Liver (tissue), 9 donors: ENCODE data around the gene NUDT1. TPM values are rescaled to one million over a fixed set of nuclear protein-coding genes. Genes with fewer than 3 reads are reported as not detected.

ENCODE experiments used
- DNase-seq: peaks from one replicate; pipeline ENCODE4 v3.0.0-alpha.2; 2017; ENCODE audit warnings: low spot score
- H3K27ac ChIP-seq, 2 donors: one replicate each; pipeline ENCODE4 v1.7.0; 2013; ENCODE audit warnings: inconsistent platforms in 2 of 2, low read length in 2 of 2, control low read depth in 1 of 2, low read depth in 1 of 2, mild to moderate bottlenecking in 1 of 2
- H3K27me3 ChIP-seq, 4 donors: one replicate each; pipeline versions ENCODE4 v1.6.1 to v1.7.0; 2013; ENCODE audit warnings: low read length in 3 of 4, inconsistent platforms in 1 of 4, mild to moderate bottlenecking in 1 of 4, moderate library complexity in 1 of 4; ENCODE audit not compliant: control insufficient read depth in 4 of 4, insufficient read depth in 4 of 4
- H3K36me3 ChIP-seq, 4 donors: one replicate each; pipeline versions ENCODE4 v1.6.1 to v1.7.0; 2013; ENCODE audit warnings: low read length in 3 of 4, mild to moderate bottlenecking in 3 of 4, low read depth in 1 of 4, moderate library complexity in 1 of 4; ENCODE audit not compliant: control insufficient read depth in 4 of 4, insufficient read depth in 3 of 4
- H3K4me1 ChIP-seq, 4 donors: one replicate each; pipeline versions ENCODE4 v1.6.1 to v1.7.0; 2013; ENCODE audit warnings: low read length in 3 of 4, mild to moderate bottlenecking in 3 of 4, moderate library complexity in 1 of 4; ENCODE audit not compliant: control insufficient read depth in 4 of 4, insufficient read depth in 4 of 4
- H3K4me3 ChIP-seq, 3 donors: one replicate each; pipeline versions ENCODE4 v1.6.1 to v1.7.0; 2013; ENCODE audit warnings: low read length in 3 of 3, control low read depth in 1 of 3, low read depth in 1 of 3, mild to moderate bottlenecking in 1 of 3
- H3K9ac ChIP-seq, 2 donors: one replicate each; pipeline ENCODE4 v1.7.0; 2013; ENCODE audit warnings: low read length in 2 of 2, mild to moderate bottlenecking in 2 of 2, moderate library complexity in 2 of 2, control low read depth in 1 of 2, low read depth in 1 of 2
- H3K9me3 ChIP-seq, 4 donors: one replicate each; pipeline versions ENCODE4 v1.6.1 to v1.7.0; 2013; ENCODE audit warnings: low read length in 3 of 4; ENCODE audit not compliant: control insufficient read depth in 4 of 4
- ATF3 ChIP-seq: IDR thresholded peaks from 2 replicates; pipeline ENCODE4 v1.6.1; 2016; ENCODE audit warnings: antibody characterized with exemption
- CTCF ChIP-seq: fragments of 150-350 bp; IDR thresholded peaks from 2 replicates; pipeline ENCODE4 v1.5.1; 2017; ENCODE audit warnings: improper control_type of control experiment, low read depth, low read length; ENCODE audit not compliant: missing input control
- EGR1 ChIP-seq, 2 donors: IDR thresholded peaks; 2 replicates each; pipeline ENCODE4 v1.6.1; 2016 to 2018; ENCODE audit warnings: antibody characterized with exemption in 2 of 2, low read depth in 2 of 2
- FOXA1 ChIP-seq: IDR thresholded peaks from 2 replicates; pipeline ENCODE4 v1.6.1; 2016; ENCODE audit warnings: antibody characterized with exemption
- FOXA2 ChIP-seq: IDR thresholded peaks from 2 replicates; pipeline ENCODE4 v1.6.1; 2016; ENCODE audit warnings: antibody characterized with exemption
- GABPA ChIP-seq, 2 donors: IDR thresholded peaks in 1 of 2; conservative IDR thresholded peaks in 1 of 2; 2 replicates each; pipeline ENCODE4 v1.6.1; 2016; ENCODE audit warnings: antibody characterized with exemption in 2 of 2, mild to moderate bottlenecking in 1 of 2, moderate library complexity in 1 of 2
- HNF4A ChIP-seq, 2 donors: conservative IDR thresholded peaks; 2 replicates each; pipeline ENCODE4 v1.6.1; 2016; ENCODE audit warnings: antibody characterized with exemption in 2 of 2, mild to moderate bottlenecking in 2 of 2
- HNF4G ChIP-seq: IDR thresholded peaks from 2 replicates; pipeline ENCODE4 v1.6.1; 2016; ENCODE audit warnings: antibody characterized with exemption
- MAX ChIP-seq: IDR thresholded peaks from 2 replicates; pipeline ENCODE4 v1.6.1; 2016; ENCODE audit warnings: antibody characterized with exemption
- NR2F2 ChIP-seq: IDR thresholded peaks from 2 replicates; pipeline ENCODE4 v1.6.1; 2016; ENCODE audit warnings: antibody characterized with exemption
- RAD21 ChIP-seq, 2 donors: IDR thresholded peaks; 2 replicates each; pipeline ENCODE4 v1.6.1; 2016; ENCODE audit warnings: antibody characterized with exemption in 2 of 2, mild to moderate bottlenecking in 2 of 2
- REST ChIP-seq: IDR thresholded peaks from 2 replicates; pipeline ENCODE4 v1.6.1; 2016; ENCODE audit warnings: antibody characterized with exemption, mild to moderate bottlenecking
- RXRA ChIP-seq, 2 donors: IDR thresholded peaks; 2 replicates each; pipeline ENCODE4 v1.6.1; 2017 to 2018; ENCODE audit warnings: antibody characterized with exemption in 2 of 2, mild to moderate bottlenecking in 1 of 2
- TAF1 ChIP-seq: conservative IDR thresholded peaks from 2 replicates; pipeline ENCODE4 v1.6.1; 2016; ENCODE audit warnings: antibody characterized with exemption, mild to moderate bottlenecking
- YY1 ChIP-seq: IDR thresholded peaks from 2 replicates; pipeline ENCODE4 v1.6.1; 2016; ENCODE audit warnings: antibody characterized with exemption, mild to moderate bottlenecking
- ZBTB33 ChIP-seq: IDR thresholded peaks from 2 replicates; pipeline ENCODE4 v1.6.1; 2016; ENCODE audit warnings: antibody characterized with exemption
- WGBS: extraction: QIAGEN DNeasy Blood & Tissue Kit; methylation state at CpG from one replicate; pipeline ENCODE4 v1.1.7; 2013; 5-methylcytosine and 5-hydroxymethylcytosine counted together
- polyA plus RNA-seq, 2 donors: library from polyadenylated mRNA; stranded (reverse) in 1 of 2; unstranded in 1 of 2; fragments of 200-250 nt in 1 of 2; fragments of >200 nt in 1 of 2; fragmentation: Nextera tagmentation in 1 of 2; extraction: Ambion mirVana in 1 of 2; gene quantifications; one replicate each; pipeline versions ENCODE4 v1.2.1 to v1.2.3, GENCODE V29; 2013 to 2015
- total RNA-seq, 2 donors: library from RNA; depleted of rRNA; stranded (reverse); fragments of >200 nt; gene quantifications; one replicate each; pipeline ENCODE4 v1.2.3, GENCODE V29; 2014
- donor health status: healthy.
- donor health status: healthy.
- donor health status: healthy.
- donor health status: healthy.
- donor health status: healthy.

NUDT1 gene
- total and polyA plus RNA-seq, 4 donors: 1.0 to 22.3 (median 3.1) TPM

GRCh38 chr7:2247141-2247995 is 5.3 kb downstream of the NUDT1 start (continued):
- TF ChIP-seq HNF4A (conservative IDR thresholded peaks at IDR 0.05): no peak
- TF ChIP-seq EGR1 (IDR thresholded peaks at IDR 0.05; ENCODE audit: low read depth in 2 of 2): no peak
- no peak for TF ChIP-seq TAF1
- no peak for TF ChIP-seq REST
- TF ChIP-seq RXRA (IDR thresholded peaks at IDR 0.05): no peak

- Histone ChIP-seq H3K27ac (no peak overlapping the region), H3K4me1 (no peaks in the 10 kb centered on the region), H3K9ac (no peak overlapping the region), H3K27me3 (no peaks in the 10 kb centered on the region), H3K9me3 (no peaks in the 10 kb centered on the region), H3K4me3 (no peak overlapping the region), H3K36me3 (peaks cover 0 to 2% (median under 1%) of the 10 kb centered on the region in 4 donors)
- no peak for DNase-seq
- TF ChIP-seq HNF4A (conservative IDR thresholded peaks at IDR 0.05) (no peak), MAX (no peak), ATF3 (no peak), NR2F2 (no peak), FOXA2 (no peak), YY1 (no peak), RAD21 (IDR thresholded peaks at IDR 0.05) (no peak), REST (no peak), GABPA (IDR thresholded peaks at IDR 0.05 in 1 of 2, conservative IDR thresholded peaks at IDR 0.05 in 1 of 2) (no peak), RXRA (IDR thresholded peaks at IDR 0.05) (no peak), TAF1 (no peak), FOXA1 (no peak), EGR1 (IDR thresholded peaks at IDR 0.05; ENCODE audit: low read depth in 2 of 2) (no peak), HNF4G (no peak), CTCF (no peak), ZBTB33 (no peak)
- WGBS: 62% methylated on average over 24 of the region's 24 CpGs
These were observed 7.1 kb downstream of the NUDT1 start for GRCh38 chr7:2248984-2249694.
